Measurements from ENCODE around the gene TRIM63.

The TRIM63 gene

DNA sequence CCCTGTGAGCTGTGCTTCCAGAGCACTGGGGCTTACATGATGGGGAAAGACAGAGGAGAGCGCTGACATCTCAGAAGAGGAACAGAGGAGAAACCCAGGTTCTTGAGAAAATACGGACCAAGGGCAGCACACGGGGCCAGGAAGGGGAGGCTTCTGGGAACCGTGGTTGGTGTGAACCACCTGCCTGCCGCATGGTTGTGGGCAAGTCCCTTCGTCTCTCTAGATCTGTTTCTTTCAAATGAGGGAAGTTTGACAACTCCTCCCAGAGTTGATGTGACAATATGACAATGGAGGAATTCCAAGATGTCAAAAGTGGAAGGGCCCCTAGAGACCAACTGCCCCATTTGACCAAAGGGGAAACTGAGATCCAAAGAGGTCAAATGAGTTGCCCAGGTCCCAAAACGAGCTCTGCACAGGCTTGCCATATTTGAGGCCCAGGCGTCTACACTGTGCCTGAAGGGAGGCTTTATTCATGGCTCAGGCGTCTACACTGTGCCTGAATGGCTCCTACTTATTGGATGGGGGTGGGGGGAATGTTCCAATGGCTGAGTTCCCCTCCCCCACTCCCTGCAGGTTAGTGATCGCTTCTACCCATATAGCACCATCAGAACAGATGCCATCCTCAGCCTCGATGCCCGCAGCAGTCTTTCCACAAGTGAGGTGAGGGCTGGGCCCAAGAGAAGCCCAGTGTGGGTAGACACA is 34.6 kb downstream of the TRIM63 start:
- no peak for DNase-seq

DNA sequence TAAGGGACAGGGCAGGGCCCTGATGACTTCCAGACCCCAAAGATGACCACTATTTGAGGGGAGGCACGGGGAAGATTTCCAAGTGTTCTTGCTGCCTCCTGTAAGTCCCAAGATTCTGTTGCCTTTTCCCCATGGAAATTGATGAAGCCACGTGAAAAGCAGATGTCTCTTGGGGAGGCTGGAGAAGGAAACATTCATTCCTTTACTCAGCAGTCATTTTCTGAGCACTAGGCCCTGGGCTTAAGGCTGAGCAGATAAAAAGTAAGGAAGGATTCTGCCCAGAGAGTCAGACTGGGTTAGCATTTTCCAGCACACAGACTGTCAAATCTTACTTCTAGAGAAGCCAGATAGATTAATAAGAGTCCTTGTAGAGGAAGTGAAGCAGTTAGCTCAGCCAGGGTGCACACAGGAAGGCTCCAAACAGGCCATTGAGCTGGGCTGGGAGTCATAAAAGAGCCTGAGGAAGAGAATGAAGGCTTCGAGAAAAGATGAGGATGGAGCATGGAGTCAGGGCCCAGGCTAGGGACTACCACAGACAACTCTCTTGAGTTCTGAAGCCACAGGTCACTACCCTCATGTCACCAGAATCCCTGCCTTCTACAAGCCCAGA is 35.7 kb downstream of the TRIM63 start:
- DNase-seq: no peak

DNA sequence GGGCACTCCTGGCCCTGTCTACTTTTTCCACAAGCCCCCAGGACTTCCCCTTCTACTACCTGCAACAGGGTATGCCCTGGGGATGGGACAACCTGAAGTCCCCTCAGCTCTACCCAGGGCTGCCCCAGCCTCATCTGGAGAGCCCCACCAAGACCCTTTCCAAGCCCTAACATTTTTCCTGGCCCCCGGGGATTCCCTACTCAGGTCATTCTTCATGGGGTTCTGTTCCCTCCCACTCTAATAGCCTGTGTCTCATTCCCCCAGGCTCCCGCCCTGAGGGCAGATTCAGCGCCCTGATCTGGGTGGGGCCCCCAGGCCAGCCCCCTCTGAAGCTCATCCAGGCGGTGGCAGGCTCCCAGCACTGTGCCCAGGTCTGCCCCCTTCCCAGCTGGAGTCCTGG is 36.2 kb downstream of the TRIM63 start:
- no peak for DNase-seq

GRCh38 chr1:26029864-26030481 is 37.5 kb downstream of the TRIM63 start:
- no peak for DNase-seq

DNA sequence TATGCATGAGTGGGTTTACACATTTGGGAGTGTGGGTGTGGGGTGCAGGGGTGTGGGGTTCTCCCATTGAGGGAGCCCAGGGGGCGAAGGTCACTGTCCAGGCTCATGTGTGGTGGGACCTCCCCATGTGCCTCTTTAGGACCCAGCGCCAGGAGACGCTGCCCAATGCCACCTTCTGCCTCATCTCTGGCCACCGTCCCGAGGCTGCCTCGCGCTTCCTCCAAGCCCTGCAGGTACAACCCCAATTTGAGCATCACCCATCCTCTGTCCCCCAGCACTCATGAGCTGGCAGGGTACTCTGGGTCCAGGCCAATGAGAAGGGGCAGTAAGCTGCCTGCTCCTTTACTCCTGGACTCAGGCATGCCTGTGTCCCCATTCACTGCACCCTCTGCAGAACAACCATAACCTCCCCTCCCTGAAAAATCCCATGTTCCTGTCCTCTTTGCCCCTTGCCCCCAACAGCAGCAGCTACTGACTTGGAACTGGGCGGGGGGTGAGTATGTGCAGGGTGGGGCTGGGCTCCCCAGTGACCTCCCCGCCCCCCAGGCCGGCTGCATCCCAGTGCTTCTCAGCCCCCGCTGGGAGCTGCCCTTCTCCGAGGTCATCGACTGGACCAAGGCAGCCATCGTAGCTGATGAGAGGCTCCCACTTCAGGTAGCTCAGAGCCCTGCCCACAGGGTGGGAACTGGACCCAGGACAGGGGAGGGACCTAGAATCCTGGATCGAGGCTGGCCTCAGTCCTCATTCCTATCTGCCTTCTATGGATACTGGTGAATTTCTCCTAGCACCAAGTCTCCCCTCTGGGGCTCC is 38.2 kb downstream of the TRIM63 start:
- no peak for DNase-seq

- DNase-seq: no peak
Measured at GRCh38 chr1:26028490-26028980, 38.9 kb downstream of the TRIM63 start.

GRCh38 chr1:26027716-26028489 is 39.5 kb downstream of the TRIM63 start:
- no peak for DNase-seq

- no peak for DNase-seq
Measured at GRCh38 chr1:26025517-26025916, 41.9 kb downstream of the TRIM63 start.

DNA sequence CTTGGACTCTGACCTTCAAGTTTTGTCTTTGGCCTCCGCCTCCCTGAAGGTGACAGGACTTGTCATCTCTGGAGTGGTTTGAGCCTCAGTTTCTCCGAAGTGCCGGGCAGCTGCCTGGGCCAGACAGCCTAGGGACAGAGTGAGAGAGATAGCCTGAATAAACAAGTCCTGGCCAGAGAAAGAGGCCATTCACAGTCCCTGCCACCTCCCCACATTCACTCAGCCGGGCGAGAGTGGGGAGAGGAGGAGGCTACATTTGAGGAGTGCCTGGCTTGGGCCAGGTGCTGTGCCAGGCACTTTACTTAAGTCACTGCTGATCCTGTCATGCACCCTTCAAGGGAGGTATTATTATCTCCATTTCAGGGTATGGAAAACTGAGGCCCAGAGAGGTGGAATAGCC is 42.4 kb downstream of the TRIM63 start:
- no peak for DNase-seq

GRCh38 chr1:26023826-26024225 is 43.6 kb downstream of the TRIM63 start:
- DNase-seq: no peak

DNA sequence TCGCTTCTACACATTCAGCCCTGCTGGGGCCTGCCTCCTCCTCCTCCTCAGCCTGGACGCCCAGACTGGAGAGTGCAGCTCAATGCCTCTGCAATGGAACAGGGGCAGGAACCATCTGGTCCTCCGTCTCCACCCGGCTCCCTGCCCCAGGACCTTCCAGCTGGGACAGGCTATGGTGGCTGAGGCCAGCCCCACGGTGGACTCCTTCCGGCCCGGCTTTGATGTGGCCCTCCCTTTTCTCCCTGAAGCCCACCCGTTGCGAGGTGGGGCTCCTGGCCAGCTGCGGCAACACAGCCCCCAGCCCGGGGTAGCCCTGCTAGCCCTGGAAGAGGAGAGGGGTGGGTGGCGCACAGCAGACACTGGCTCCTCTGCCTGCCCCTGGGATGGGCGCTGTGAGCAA is 44.4 kb downstream of the TRIM63 start:
- no peak for DNase-seq

DNA sequence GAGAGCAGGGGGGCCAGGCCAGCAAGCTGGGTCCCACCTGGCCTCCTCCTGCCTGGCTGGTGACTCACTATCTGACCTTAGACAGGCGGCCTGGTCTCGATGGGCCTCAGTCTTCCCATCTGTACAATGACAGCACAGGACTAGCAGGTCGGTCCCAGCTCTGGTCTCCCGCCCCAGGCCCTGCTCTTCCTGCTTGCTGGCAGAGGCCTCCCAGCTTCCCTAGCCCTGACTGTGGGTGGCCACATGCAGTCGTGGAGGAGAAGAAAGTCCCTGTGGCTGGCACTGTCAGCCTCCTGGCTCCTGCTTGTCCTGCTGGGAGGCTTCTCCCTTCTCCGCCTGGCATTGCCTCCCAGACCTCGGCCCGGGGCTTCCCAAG is 45.0 kb downstream of the TRIM63 start:
- DNase-seq: no peak

- DNase-seq: no peak
Measured at GRCh38 chr1:26021647-26022403, 45.6 kb downstream of the TRIM63 start, which contains the start of gene EXTL1. Gene EXTL1, plus strand, starts transcription at chr1:26021775. Its CDS starts 872 bp downstream, at chr1:26022647.

DNA sequence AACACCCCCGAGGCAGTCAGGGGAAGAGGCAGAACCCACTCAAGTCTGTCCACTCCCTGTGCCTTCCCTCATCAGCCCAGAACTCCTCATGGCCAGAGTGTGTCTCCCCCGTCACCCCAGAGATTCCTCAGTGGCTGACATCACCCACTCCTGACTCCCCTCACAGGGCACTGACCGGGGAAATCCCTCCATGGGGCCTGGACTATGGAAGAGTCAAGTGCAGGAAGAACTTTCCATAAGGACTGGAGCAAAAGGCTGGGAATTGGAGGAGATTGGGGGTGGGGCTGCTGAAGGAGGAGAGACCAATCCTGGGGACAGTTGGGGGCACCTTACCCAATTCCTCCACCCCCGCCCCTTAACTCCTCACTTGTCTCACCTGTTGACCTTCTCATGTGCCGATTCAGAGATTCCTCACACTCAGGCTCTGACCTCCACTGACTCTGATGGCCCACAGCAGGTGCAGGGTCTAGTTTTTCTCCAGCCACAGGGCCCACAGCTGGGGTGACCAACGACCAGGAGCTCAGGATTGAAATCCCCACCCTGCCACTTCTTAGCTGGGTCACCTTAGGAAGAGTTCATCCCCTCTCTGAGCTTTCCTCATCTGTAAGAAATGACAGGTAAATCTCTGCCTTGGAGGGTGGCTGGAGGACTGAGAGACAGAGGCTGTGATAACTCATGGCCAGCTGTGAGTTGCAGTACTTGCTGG is 46.3 kb downstream of the TRIM63 start:
- no peak for DNase-seq

GRCh38 chr1:26020330-26020768 is 47.1 kb downstream of the TRIM63 start:
- DNase-seq: no peak

- DNase-seq: no peak
Measured at GRCh38 chr1:26019641-26020315, 47.7 kb downstream of the TRIM63 start.

- no peak for DNase-seq
Measured at GRCh38 chr1:26017606-26018005, 49.8 kb downstream of the TRIM63 start.

DNA sequence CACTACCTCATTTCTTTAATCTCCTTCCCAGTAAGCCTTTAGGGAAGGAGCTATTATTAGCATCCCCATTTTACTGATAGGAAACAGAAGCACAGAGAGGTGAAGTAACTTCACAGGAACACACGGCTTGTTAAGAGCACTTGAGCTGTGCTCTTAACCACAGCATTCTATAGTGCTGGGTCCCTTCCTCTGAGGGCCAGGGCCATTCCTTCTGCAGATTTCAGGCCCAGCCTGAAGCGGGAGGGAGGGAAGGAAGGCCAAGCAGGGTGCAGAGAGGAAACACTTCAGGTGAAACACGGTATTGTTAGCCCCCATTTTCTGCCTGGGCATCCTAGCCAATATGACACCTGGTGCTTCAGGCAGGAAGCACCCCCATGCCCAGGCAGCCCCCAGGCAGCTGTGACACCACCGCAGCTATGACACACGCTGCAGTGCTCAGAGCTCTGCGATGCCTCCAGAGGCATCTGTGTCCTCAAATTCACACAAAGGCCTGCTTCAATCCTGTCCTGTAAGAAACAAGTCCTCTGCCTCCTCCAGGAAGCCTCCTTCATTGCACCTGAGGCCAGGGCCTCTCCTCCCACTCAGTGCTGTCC is 50.4 kb downstream of the TRIM63 start:
- no peak for DNase-seq

DNA sequence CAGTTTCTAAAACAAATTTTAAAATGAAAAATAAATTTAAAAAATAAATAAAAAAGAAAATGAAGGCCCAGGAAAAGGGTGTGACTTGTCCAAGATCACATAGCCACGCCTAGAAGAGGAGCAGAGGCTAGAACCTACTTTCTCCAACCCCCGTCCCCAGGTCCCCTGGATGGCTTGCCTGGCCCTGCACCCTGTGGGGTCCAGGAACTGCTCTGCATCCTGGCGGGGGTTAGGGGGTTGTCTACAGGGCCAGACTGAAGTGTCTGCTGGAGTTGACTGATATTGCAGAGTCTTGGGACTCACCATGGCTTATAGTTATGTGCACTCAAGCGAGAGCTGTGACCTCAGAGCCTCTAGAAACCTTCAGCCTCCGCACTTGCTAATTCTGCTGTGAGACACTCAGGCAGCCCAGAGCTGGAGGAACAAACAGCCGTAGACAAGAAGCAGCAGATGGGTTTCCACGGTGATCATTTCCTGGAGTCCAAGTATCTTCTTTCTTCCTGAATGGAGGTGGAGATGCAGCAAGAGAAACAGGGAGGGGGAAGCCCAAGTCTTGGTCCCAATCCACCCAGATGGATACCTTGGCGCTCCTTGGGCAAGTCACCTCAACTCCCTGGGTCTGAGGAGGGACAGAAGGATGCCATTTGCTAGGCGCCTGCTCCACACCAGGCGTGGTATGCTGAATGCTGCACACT is 51.0 kb downstream of the TRIM63 start:
- DNase-seq: no peak
